NT2/D1 (cell line): ENCODE data around the gene AGPS.

Experiments
- DNase-seq: peaks from one replicate; pipeline ENCODE4 v3.0.0-alpha.2; 2011; ENCODE audit warnings: low read depth, low spot score
- H3K27me3 ChIP-seq: 2 replicates; pipeline ENCODE4 v1.6.0; 2011; ENCODE audit warnings: mild to moderate bottlenecking; ENCODE audit not compliant: insufficient read length, insufficient read depth
- H3K36me3 ChIP-seq: 2 replicates; pipeline ENCODE4 v1.6.1; 2011; ENCODE audit warnings: mild to moderate bottlenecking, low read length, mixed read lengths; ENCODE audit not compliant: insufficient read depth, insufficient read length
- H3K4me1 ChIP-seq: 2 replicates; pipeline ENCODE4 v1.5.1; 2011; ENCODE audit not compliant: insufficient read depth, insufficient read length
- H3K4me3 ChIP-seq: 2 replicates; pipeline ENCODE4 v1.5.1; 2011; ENCODE audit warnings: low read depth; ENCODE audit not compliant: insufficient read length
- H3K9ac ChIP-seq: 2 replicates; pipeline ENCODE4 v1.6.0; 2011; ENCODE audit warnings: low read depth; ENCODE audit not compliant: insufficient read length
- H3K9me3 ChIP-seq: 2 replicates; pipeline ENCODE4 v1.5.1; 2011; ENCODE audit warnings: mild to moderate bottlenecking, low read length; ENCODE audit not compliant: insufficient read depth
- SUZ12 ChIP-seq: IDR thresholded peaks from 2 replicates; pipeline ENCODE4 v1.6.1; 2011; ENCODE audit not compliant: insufficient read length, insufficient read depth; ENCODE audit errors: extremely low read depth
- YY1 ChIP-seq: IDR thresholded peaks from 2 replicates; pipeline ENCODE4 v1.6.1; 2011; ENCODE audit not compliant: insufficient read length, insufficient read depth
- ZNF274 ChIP-seq: IDR thresholded peaks from 2 replicates; pipeline ENCODE4 v1.6.1; 2011; ENCODE audit warnings: mild to moderate bottlenecking, low read depth, low read length

Gene AGPS

GRCh38 chr2:177394594-177394973, 2.0 kb downstream of the AGPS start:
- Histone ChIP-seq H3K4me1 (no peaks in the 10 kb centered on the region), H3K9me3 (no peaks in the 10 kb centered on the region), H3K4me3 (no peak overlapping the region), H3K27me3 (no peaks in the 10 kb centered on the region), H3K9ac (no peak overlapping the region), H3K36me3 (peaks cover 9% of the 10 kb centered on the region)
- DNase-seq, result no peak
- TF ChIP-seq ZNF274 (no peak), SUZ12 (no peak), YY1 (no peak)

- H3K4me1 ChIP-seq, result no peaks in the 10 kb centered on the region
- no peak for TF ChIP-seq ZNF274
- no peak for TF ChIP-seq SUZ12
- TF ChIP-seq YY1, result no peak
- DNase-seq, result no peak
- no peak overlapping the region for H3K9ac ChIP-seq
- H3K27me3 ChIP-seq, result no peaks in the 10 kb centered on the region
- no peaks in the 10 kb centered on the region for H3K9me3 ChIP-seq
- peaks cover 9% of the 10 kb centered on the region for H3K36me3 ChIP-seq
- H3K4me3 ChIP-seq, result no peak overlapping the region
Observed at GRCh38 chr2:177395351-177396065, 2.9 kb downstream of the AGPS start.

- peaks cover 9% of the 10 kb centered on the region for H3K36me3 ChIP-seq
- no peak overlapping the region for H3K4me3 ChIP-seq
- DNase-seq, result no peak
- H3K4me1 ChIP-seq, result no peaks in the 10 kb centered on the region
- no peaks in the 10 kb centered on the region for H3K27me3 ChIP-seq
- no peaks in the 10 kb centered on the region for H3K9me3 ChIP-seq
- TF ChIP-seq ZNF274, result no peak
- TF ChIP-seq SUZ12, result no peak
- no peak for TF ChIP-seq YY1
- H3K9ac ChIP-seq, result no peak overlapping the region
Observed at GRCh38 chr2:177396703-177397460, 4.3 kb downstream of the AGPS start.

GRCh38 chr2:177397481-177398289, 5.1 kb downstream of the AGPS start:
- Histone ChIP-seq H3K4me3 (no peak overlapping the region), H3K9me3 (no peaks in the 10 kb centered on the region), H3K27me3 (no peaks in the 10 kb centered on the region), H3K36me3 (peaks cover 9% of the 10 kb centered on the region), H3K9ac (no peak overlapping the region), H3K4me1 (no peaks in the 10 kb centered on the region)
- no peak for TF ChIP-seq SUZ12
- TF ChIP-seq ZNF274, result no peak
- no peak for TF ChIP-seq YY1
- DNase-seq, result no peak

- H3K9ac ChIP-seq, result no peak overlapping the region
Observed at GRCh38 chr2:177398290-177398683, 5.7 kb downstream of the AGPS start.

GRCh38 chr2:177398791-177399190, 6.2 kb downstream of the AGPS start:
- no peaks in the 10 kb centered on the region for H3K4me1 ChIP-seq
- no peak for DNase-seq
- no peaks in the 10 kb centered on the region for H3K27me3 ChIP-seq
- TF ChIP-seq SUZ12, result no peak
- TF ChIP-seq YY1, result no peak
- TF ChIP-seq ZNF274, result no peak
- no peaks in the 10 kb centered on the region for H3K9me3 ChIP-seq
- H3K36me3 ChIP-seq, result peaks cover 9% of the 10 kb centered on the region
- H3K9ac ChIP-seq, result no peak overlapping the region
- H3K4me3 ChIP-seq, result no peak overlapping the region

More at GRCh38 chr2:177398290-177398683, 5.7 kb downstream of the AGPS start:
- Histone ChIP-seq H3K27me3 (no peaks in the 10 kb centered on the region), H3K4me3 (no peak overlapping the region), H3K36me3 (peaks cover 9% of the 10 kb centered on the region), H3K4me1 (no peaks in the 10 kb centered on the region), H3K9me3 (no peaks in the 10 kb centered on the region)
- no peak for DNase-seq
- TF ChIP-seq SUZ12 (no peak), ZNF274 (no peak), YY1 (no peak)

- Histone ChIP-seq H3K27me3 (no peaks in the 10 kb centered on the region), H3K9me3 (no peaks in the 10 kb centered on the region), H3K9ac (no peak overlapping the region), H3K36me3 (peaks cover 6% of the 10 kb centered on the region), H3K4me1 (no peaks in the 10 kb centered on the region), H3K4me3 (no peak overlapping the region)
- no peak for TF ChIP-seq ZNF274
- no peak for TF ChIP-seq SUZ12
- TF ChIP-seq YY1, result no peak
- no peak for DNase-seq
Observed at GRCh38 chr2:177399376-177399775, 6.8 kb downstream of the AGPS start.
